HG02759 (cell line): ENCODE data around the gene TPST2.
"Not testable (repeated sequence)": the region's sequence is repeated elsewhere in the genome, so short reads cannot be mapped to it uniquely, and the experiment has no call there.

Source experiments
- ATAC-seq: cut with Tn5 transposase; IDR thresholded peaks from one replicate; pipeline ENCODE4 v1.9.1; 2021; ENCODE audit warnings: mild to moderate bottlenecking, moderate library complexity; ENCODE audit not compliant: unreplicated experiment

TPST2 gene

DNA sequence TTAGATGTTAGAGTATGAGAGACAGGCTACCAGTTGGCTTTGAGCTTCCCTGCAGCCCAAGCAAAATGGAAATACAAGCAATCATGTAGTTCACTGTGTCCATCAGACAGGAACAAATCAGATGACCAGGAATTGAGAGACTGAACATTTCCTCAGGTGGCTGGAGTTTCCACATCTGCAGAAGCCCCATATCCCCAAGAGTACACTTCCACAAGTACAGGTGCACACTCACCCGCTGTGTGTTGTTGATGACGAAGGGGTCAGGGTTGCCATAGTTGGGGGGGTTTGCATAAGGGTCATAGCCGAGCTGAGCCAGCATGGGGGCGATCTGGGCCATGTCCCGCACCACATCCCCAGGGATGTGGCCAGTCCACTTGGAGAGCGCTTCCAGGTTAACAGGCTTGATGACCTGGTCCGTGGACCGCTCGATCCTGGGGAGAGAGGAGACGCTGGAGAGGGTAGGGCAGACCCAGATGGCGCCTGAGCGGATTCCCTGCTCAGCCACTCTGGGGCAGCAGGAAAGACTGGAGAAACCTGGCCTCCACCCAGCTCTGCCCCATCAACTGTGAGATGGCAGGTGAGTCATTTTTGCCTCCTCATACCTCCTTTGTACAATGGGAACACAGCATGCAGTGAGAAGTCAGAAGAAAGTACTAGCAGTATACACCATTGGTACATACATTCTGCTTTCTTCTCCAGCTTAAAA lies 53.7 kb downstream of the TPST2 start:
- no peak for ATAC-seq

GRCh38 chr22:26535603-26535908 lies 54.4 kb downstream of the TPST2 start:
- no peak for ATAC-seq

- no peak for ATAC-seq
Measured at GRCh38 chr22:26534874-26535602, 54.9 kb downstream of the TPST2 start.

GRCh38 chr22:26534171-26534855 lies 55.6 kb downstream of the TPST2 start:
- ATAC-seq = no peak

GRCh38 chr22:26529345-26529744 lies 60.6 kb downstream of the TPST2 start:
- ATAC-seq = no peak

GRCh38 chr22:26528518-26528917 lies 61.4 kb downstream of the TPST2 start:
- ATAC-seq = not testable (repeated sequence)

GRCh38 chr22:26527574-26528465 lies 62.1 kb downstream of the TPST2 start:
- no peak for ATAC-seq

DNA sequence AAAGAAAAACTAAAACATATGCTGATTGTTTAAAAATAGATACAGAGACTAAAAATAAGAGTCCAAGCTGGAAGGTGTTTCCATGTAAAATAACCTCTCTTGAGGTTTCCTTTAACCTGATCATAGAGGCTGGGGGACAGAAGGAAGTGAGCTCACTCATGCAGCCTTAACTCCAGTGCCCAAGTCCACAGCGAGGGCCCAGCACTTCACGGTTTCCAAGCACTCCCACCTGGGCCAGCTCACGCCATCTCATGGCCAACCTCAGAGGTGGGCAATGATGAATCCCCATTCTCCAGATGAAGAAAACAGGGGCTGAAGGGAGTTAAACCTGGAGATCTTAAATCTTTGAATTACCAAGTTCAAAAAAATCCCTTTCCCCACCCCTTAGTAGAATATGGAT lies 62.8 kb downstream of the TPST2 start:
- ATAC-seq = no peak

- no peak for ATAC-seq
Measured at GRCh38 chr22:26525946-26526564, 63.9 kb downstream of the TPST2 start.

GRCh38 chr22:26524870-26525269 lies 65.1 kb downstream of the TPST2 start:
- ATAC-seq = no peak

DNA sequence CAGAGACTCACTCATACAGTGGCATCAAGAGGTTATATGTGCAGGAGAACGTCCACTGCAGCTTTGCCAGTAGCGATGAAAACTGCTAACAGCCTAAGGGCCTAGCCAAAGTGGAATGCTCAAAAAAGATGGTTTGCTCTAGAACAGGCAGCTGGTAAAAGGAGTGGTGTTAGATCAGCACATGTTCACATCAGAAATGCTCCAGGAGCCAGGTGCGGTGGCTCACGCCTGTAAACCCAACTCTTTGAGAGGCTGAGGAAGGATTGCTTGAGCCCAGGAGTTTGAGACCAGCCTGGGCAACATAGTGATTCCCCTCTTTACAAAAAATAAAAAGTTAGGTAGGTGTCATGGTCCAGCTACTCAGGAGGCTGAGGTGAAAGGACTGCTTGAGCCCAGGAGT lies 67.3 kb downstream of the TPST2 start:
- no peak for ATAC-seq

- no peak for ATAC-seq
Measured at GRCh38 chr22:26522012-26522411, 67.9 kb downstream of the TPST2 start.

- ATAC-seq = no peak
Measured at GRCh38 chr22:26517429-26517828, 72.5 kb downstream of the TPST2 start.

GRCh38 chr22:26516503-26516902 lies 73.4 kb downstream of the TPST2 start:
- no peak for ATAC-seq

- no peak for ATAC-seq
Measured at GRCh38 chr22:26515931-26516330, 74.0 kb downstream of the TPST2 start.

- ATAC-seq = no peak
Measured at GRCh38 chr22:26514419-26515161, 75.3 kb downstream of the TPST2 start.

DNA sequence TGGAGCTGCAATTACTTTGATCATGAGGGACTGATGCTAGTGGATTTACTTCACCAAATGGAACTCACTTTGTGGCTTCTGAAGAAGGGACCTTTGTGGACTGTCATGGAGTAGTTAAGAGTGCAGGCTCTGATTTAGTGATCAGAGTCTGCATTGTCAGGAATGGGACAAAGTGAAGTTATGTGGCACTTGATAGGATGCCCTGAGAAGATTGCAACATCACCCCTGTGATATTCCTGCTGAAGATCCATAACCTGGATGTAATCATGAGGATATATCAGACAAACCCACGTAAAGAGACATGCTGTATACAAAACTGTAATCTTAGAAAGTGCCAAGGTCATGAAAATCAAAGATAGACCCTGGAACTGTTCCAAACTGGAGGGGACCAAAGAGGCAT lies 76.1 kb downstream of the TPST2 start:
- ATAC-seq = no peak

DNA sequence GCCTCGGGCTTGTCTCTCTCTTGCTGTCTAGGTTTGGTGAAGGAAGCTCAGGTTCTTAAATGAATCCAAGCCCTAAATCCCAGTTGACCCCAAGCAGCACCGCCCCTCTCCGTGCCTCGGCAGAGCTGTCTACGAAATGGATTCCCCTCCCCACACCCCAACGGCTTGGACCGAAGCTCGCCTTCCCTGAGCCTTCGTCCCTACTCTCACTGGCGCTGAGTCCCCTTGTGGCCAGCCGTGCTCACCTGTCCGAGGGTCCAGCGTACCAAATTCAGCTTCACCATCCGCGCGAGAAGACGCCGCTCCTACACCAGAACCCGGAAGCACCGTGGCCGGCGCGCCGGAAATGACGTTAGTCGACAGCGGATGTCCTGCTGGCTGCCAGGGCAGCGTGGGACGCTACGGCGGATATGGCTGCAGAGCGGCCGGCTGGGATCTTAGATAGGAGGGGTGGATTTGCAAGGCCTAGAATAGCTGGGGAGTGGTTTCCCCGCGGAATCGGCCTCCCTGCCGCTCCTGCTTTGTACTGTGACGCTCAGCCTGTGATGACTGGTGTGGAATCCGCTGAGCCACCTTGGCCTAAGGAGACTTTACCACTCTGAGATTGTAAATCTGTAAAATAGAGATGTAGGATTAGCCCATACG lies 77.7 kb downstream of the TPST2 start, which contains the start of gene TFIP11:
TSS of gene TFIP11 (minus strand) at position 325 of the 645 bp plus-strand sequence. CDS start 2,201 bp downstream, outside the sequence.
- ATAC-seq = peak; percentile 99

DNA sequence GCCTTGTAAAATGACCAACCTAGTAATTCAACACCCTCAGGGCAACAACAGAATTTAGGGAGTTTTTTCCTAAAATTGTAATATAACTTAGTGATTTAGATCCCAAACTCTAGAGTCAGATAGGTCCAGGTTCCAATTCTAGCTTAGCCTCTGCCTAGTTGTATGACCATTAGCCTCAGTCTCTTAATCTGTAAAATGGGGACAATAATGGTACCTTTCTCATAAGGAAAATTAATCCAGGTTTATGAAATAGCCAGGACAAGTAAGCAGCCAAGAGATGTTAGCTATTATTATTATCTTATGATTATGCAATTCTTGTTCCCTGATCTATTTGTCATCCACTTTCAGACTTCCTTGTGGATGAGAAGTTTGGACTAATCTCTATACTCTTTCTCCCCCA lies 81.8 kb downstream of the TPST2 start:
- no peak for ATAC-seq
